Erythroblast (primary cell): ENCODE measurements around the gene GPBAR1.
A peak's percentile ranks its signal among the peaks of the same experiment; 100 is the strongest.

Source experiments
- DNase-seq, 2 experiments: peaks; one replicate each; lab custom pipeline; 2025; lab: John Stamatoyannopoulos, UW
- GATA1 ChIP-seq: IDR thresholded peaks from 2 replicates; pipeline ENCODE4 v1.6.1; 2011; ENCODE audit warnings: low read depth, mild to moderate bottlenecking, control low read depth, low read length, moderate library complexity
- POLR2A ChIP-seq: IDR thresholded peaks from 2 replicates; pipeline ENCODE4 v1.6.1; 2011; ENCODE audit warnings: mild to moderate bottlenecking, low read length

Gene GPBAR1

DNA sequence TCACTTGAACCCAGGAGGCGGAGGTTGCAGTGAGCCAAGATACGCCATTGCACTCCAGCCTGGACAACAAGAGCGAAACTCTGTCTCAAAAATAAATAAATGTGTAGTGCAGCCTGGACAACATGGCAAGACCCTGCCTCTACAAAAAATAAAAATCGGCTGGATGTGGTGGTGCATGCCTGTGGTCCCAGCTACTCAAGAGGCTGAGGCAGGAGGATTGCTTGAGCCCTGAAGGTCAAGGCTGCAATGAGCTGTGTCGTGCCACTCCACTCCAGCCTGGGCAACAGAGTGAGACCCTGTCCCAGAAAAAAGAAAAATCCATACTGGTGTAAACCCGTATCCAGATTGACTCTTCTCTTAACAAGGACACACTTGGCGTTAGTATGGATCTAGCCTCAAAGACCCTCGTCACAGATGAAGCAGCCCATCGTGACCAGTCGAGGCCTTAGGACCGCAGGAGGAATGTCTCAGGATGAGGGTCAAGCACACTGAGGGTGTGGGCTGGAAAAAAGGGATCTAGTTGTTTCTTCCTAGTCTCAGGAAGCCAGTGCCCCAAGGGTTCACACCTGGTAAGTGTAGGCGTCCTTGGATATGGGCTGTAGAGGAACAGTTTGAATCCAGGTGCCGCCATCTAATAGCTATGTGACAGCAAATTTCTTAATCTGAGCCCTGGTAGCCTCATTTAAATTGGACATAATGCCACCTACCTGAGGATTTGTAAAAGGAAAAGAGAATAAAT lies 4.0 kb upstream of the GPBAR1 start:
- TF ChIP-seq GATA1 (no peak), POLR2A (no peak)
- no peak for DNase-seq

DNA sequence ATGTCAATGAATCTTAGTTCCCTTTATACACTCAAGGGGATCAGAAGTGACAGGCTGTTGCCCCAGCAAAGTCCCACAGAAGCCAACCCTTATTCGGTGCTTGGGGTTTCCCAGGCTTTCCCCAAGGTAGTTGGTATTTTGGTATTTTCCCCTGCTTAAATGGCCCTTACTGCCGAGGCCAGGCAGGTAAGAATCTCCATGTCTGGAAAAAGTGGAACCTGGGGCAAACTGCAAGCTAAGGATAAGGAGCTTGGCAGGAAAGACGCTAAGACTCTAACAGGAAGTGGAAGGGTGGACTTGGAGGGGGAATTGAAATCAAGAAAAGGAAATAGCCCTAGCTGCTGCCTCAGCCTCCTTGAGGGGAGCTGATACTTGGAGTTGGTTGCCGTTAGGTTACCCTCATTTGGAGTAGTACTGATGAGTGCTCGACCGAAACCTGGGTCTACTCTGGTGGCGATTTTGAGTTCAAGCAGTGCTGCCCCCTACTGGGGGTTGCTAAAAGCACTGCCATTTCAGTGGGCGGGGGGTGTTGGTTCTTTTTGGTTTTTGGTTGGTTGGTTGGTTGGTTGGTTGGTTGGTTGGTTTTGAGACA lies 3.3 kb upstream of the GPBAR1 start:
- DNase-seq, result peak; percentile 70 to 75
- TF ChIP-seq GATA1 (no peak), POLR2A (no peak)

DNA sequence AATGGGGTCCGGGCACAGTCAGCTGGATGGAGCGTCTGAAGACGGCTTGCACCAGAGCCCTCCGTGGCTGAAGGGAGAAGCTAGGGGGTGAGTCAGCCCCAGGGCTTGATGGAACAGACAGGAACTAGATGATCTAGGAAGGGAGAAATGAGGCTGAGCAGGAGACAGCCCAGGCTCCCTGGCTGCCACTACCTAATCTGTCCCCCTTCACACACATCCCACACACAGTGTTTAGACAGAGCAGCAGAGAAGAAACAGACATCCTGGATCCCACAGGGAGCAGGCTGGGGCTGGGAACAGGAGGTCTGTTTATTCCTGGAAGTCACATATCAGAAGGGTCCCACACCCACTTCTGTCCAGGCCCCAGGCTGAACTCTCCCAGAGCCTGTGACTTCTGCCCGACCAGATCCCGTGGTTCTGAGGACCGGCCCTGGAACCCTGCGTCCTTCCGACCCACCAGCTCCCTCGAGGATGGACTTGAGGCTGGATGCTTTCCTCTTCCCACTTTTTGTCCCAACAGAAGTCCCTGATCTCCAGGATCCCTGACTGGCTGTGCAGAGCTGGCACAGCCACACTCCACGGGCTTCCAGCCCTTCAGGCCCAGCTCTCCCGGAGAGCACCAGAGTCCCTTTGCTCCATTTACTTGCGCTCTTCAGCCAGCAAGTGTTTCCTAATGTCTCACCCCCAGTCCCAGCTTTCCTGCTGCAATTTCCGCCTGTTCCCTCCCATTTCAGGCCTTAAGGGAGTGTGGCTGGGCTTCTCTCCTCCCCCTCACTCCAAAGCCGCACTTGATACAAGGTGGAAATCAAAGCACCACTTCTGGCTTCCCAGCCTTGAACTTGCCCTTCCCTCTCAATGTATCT lies 1.5 kb upstream of the GPBAR1 start:
- TF ChIP-seq GATA1, result no peak
- no peak for TF ChIP-seq POLR2A

DNA sequence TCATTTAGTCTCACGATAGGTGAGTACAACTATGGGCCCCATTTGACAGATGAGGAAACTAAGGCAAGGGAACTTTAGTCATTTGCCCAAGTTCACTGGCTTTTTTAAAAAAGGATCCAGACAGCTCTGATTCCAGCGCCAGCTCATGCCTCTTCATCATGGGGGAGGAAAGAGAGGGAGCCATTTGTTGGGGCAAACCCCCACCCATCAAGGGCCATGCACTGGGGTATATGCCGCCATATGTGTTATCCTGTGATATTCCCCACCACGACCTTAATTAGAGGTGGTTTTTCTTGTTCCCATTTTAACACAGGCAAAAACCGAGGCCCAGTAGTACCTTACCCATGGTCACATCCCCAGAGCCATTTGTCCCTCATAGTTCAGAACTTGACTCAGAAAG lies 649 bp upstream of the GPBAR1 start:
- DNase-seq, result no peak
- no peak for TF ChIP-seq POLR2A
- no peak for TF ChIP-seq GATA1

More for the DNA sequence above, 1.5 kb upstream of the GPBAR1 start:
- DNase-seq, result no peak

DNA sequence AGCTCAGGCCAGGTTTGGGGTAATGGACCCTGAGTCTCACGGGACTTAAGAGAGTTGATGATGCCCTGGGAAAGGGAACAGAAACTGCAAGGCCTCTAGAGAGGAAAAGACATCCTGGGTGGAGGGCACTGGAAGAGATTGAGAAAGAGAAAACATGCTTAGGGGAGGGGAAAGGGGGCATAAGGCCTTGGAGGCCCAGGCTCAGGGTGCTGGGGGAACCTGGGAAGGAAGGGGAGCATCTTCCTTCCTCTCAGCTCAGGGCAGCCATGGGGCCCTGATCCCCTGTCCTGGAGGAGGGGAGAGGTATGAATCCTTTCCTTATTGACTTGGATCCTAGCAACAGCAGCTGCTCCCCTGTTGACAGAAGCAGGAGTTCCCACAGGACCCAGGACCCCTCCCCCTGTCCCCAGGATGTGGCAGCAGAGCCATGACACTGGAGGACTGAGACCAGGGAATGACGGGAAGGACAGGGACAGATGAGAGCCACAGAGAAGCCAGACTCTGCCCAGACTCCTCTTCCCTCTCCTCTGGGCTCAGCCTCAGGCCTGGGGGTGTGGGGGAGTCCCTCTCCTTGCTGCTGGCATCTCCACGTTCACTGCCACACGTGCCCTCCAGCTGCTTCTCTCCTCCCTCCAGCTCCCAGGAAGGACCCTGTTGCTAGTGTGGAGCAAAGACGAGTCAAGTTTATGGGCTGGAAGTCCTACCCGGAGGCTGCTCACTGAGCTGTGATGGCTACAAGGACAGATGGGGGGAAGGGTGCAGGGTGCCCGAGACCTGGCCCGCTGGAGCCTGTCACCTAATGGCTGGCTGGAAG lies 815 bp downstream of the GPBAR1 start:
- no peak for DNase-seq
- TF ChIP-seq GATA1, result no peak
- no peak for TF ChIP-seq POLR2A

DNA sequence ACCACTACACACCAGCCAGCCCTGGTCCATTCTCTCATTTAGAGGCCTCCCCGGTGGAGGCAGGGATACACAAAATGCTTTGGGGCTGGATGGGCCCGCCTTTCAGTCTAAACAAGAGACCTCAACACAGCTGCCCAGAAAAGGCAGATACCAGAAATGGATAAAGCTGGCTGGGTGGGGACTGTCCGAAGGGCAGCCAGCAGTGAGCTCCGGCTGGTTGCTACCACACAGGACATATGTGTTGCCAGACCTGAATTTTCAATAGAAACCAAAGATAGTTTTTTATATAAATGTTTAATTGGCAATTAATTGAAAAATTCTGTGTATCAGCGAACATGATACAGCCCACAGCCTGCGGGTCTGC lies 1.4 kb downstream of the GPBAR1 start:
- no peak for TF ChIP-seq POLR2A
- TF ChIP-seq GATA1, result no peak
- DNase-seq, result no peak

DNA sequence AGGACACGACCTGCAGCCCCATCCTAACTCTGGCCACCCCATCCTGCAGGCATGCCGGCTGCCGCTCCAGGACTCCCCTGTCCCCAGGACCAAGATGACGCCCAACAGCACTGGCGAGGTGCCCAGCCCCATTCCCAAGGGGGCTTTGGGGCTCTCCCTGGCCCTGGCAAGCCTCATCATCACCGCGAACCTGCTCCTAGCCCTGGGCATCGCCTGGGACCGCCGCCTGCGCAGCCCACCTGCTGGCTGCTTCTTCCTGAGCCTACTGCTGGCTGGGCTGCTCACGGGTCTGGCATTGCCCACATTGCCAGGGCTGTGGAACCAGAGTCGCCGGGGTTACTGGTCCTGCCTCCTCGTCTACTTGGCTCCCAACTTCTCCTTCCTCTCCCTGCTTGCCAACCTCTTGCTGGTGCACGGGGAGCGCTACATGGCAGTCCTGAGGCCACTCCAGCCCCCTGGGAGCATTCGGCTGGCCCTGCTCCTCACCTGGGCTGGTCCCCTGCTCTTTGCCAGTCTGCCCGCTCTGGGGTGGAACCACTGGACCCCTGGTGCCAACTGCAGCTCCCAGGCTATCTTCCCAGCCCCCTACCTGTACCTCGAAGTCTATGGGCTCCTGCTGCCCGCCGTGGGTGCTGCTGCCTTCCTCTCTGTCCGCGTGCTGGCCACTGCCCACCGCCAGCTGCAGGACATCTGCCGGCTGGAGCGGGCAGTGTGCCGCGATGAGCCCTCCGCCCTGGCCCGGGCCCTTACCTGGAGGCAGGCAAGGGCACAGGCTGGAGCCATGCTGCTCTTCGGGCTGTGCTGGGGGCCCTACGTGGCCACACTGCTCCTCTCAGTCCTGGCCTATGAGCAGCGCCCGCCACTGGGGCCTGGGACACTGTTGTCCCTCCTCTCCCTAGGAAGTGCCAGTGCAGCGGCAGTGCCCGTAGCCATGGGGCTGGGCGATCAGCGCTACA lies 2.1 kb downstream of the GPBAR1 start:
- TF ChIP-seq POLR2A (no peak), GATA1 (no peak)
- no peak for DNase-seq

DNA sequence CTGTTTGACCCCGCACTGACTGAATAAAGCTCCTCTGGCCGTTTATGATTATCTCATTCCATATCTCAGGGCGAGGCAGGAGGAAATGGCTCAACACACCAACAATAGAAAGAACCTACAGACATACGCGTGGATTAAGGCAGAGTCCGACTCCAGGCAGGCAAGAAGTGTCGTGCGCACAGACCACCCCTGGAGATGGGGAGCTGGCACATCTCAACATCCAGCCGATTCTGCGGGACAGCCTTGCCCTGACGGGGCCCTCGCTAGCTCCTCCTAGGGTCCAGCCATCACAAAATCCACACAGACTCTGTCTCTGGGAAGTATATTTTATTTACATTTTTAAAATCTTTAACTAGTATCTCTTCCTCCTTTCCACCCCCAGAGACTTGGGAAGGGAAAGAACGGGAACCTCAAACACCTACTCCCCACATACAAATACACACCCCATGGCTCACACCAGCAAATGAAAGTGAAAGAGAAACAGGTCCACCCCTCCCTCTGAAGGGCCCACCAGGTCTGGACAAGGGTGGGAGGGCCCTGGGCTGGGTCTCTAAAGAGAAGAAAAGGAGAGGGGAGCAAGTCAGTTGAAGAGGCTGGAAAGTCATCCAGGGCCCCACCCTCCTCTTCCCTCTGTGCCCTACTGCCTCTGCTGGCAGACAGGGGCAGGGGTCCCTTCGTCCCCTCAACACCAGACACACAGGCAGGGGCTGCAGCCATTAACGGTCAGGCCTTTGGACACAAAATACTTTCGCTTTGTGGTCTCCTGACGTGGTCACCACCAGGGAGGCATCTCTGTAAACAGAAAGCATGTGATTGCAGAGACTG lies 3.2 kb downstream of the GPBAR1 start:
- DNase-seq, result no peak
- TF ChIP-seq GATA1, result no peak
- no peak for TF ChIP-seq POLR2A

DNA sequence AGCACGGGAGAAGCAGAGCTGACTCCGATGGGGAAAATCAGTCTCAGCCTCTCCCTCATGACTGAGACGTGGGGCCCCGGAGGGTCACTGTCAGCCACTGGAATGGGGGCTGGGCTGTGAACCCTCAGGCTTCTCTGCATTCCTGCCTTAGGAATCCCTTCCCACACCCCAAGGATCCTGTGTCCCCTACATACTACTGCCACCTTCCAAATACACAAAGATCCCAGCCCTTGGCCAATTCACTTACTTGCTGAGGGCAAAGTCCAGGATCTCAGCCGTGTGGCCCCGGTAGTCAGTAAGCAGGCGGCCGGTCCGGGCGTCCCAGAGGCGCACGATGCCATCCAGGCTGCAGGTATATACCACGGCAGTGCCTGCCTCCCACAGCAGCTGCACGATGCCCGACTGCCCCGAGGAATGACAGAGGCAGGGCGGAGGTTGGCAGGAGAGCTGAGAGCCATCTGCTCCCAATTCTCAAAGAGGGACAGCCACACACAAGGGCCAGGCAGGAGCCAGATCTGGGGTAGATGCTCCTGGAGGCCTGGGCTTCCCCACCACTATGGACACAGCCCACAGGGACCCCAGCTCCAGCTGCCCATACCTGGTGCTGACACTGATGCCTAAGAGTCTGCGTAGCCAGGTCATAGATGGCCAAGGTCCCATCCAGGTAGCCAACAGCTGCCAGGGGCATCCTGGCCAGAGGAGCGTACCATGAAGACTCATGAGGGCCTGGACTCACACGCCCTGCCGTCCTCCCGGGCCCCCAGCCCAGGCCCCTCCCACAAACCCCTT lies 4.2 kb downstream of the GPBAR1 start:
- TF ChIP-seq GATA1 (no peak), POLR2A (no peak)
- DNase-seq, result no peak

DNA sequence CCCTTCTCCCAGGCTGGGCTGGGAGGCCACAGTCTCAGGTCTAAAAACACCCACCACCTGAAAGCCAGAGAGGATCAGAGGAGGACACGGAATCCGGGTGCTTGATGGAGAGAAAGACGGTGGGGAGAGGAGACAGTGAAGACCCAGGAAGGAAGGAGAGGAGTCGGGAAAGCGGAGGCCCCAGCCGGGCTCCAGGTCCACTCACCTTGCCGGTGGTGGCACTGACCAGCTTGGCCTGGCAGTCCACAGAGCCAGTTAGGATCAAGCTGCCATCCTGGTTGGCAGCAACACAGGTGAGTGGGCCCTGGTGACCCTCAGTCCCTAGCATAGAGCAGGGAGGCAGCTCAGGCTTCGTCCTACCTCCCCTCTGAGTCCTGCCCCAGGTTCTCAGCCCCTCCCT lies 4.8 kb downstream of the GPBAR1 start:
- TF ChIP-seq GATA1, result no peak
- no peak for TF ChIP-seq POLR2A
- DNase-seq, result no peak
